Activated naive CD4-positive, alpha-beta T cell treated with anti-CD3 and anti-CD28 coated beads, Interleukin-2, amount 50 U/mL, for 72 hours (primary cell): ENCODE data around the gene RAB35. TPM values are rescaled to one million over a fixed set of nuclear protein-coding genes. Genes with fewer than 3 reads are reported as not detected.

Experiments
- ATAC-seq, 2 donors: fragments of 150-1000 bp; cut with Tn5 transposase; 2 replicates each; pipeline ENCODE4 v1.10.0; 2021; ENCODE audit warnings: mild to moderate bottlenecking in 2 of 2, moderate library complexity in 2 of 2
- DNase-seq, 2 donors: peaks; one replicate each; pipeline ENCODE4 v3.0.0; 2021 to 2022; ENCODE audit warnings: low spot score in 2 of 2
- H3K27ac Mint-ChIP-seq, 2 donors: one replicate each; pipeline ENCODE4 v1.8.0; 2022; ENCODE audit warnings: mild to moderate bottlenecking in 2 of 2, mixed read lengths in 2 of 2
- H3K36me3 Mint-ChIP-seq, 2 donors: one replicate each; pipeline ENCODE4 v1.8.0; 2022; ENCODE audit warnings: mixed read lengths in 2 of 2
- H3K9me3 Mint-ChIP-seq, 2 donors: one replicate each; pipeline ENCODE4 v1.8.0; 2022; ENCODE audit warnings: mixed read lengths in 2 of 2
- total RNA-seq, 2 donors: library from RNA; stranded (reverse); gene quantifications; one replicate each; pipeline ENCODE4 v1.2.3, GENCODE V29; 2022

The RAB35 gene
- total RNA-seq, 2 donors from 2014 or later, result 38.7 to 59.6 TPM

GRCh38 chr12:120099738-120100137 lies 16.8 kb downstream of the RAB35 start:
- peak overlapping the region; percentile 76 to 77 for H3K27ac Mint-ChIP-seq
- ATAC-seq (no peak), DNase-seq (no peak)
- H3K36me3 Mint-ChIP-seq, result no peaks in the 10 kb centered on the region
- no peaks in the 10 kb centered on the region for H3K9me3 Mint-ChIP-seq

DNA sequence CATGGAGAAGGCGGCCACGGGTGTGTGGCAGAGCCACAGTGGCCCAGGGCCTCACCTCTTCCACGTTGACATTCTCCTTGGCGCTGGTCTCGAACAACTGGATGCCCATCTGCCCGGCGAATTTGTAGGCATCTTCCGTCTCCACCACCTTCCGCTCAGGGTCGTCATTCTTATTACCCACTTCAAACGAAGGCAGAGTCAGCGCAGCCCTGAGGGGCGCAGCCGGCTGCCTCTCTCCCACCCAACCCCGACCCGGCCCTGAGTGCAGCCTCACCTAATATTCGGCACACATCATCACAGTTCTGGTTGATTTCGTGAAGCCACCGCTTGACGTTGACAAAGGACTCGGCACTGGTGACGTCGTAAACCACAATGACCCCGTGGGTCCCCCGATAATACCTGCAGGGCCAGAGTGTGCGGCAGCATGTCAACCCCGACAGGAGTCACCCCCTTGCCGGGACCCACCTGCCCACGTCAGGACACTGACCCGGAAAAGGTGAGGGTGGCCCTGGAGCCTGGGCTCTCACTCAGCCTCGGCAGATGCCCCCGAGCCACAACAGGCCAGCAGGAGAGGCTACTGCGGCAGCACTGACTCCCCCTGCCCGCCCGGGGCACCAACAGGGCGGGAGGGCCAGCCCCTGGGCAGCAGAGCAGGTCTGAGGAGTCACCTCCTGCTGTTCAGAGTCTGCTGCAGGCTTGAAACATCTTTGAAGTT lies 17.6 kb downstream of the RAB35 start:
- peak overlapping the region in 1 of 2 donors; percentile 76 for H3K27ac Mint-ChIP-seq
- H3K9me3 Mint-ChIP-seq, result no peaks in the 10 kb centered on the region
- ATAC-seq (no peak), DNase-seq (no peak)
- H3K36me3 Mint-ChIP-seq, result no peaks in the 10 kb centered on the region

DNA sequence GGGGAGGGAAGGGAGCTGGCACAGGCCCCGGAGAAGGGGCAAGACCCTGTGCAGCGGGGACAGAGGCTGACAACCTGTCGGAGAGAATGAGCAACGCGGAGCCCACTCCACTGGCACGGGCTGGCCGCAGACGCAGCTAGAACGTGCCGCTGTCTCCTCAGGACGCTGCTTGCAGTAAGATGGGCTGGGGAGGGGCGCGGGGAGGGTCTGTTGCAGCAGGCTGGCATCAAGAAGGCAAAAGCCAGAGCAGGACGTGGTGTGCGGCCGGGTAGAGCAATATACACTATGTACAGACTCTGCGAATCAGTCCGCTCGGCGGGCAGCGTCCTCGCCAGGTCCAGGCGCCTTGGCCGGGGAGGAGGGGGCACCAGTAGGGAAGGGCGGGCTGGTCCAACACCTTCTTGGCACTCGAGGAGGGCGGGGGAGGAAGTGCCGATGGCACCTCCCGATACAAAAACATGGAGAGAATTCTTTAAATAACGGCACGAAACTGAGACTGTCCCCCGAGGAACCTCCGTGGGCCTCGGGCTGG lies 19.8 kb downstream of the RAB35 start:
- no peaks in the 10 kb centered on the region for H3K36me3 Mint-ChIP-seq
- peak overlapping the region; percentile 44 to 92 for H3K27ac Mint-ChIP-seq
- DNase-seq, result no peak

DNA sequence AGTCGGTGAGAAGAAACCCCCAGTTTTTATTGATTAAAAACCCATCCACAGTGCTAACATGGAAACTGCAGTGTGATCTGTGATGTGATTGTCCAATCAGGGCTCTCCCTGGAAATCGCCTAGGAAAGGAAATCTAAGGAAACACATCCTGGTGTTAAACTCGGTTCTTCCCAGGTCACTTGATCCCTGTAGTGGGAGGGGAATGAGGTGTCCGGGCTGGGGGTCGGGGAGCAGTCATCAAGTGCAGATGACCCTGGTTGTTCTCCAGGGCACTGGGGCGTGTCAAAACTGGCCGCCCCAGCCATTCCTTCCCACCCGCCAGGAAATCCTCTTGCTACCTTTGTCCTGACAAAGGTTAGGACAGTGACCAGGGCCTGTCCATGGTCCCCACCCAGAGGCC lies 20.8 kb downstream of the RAB35 start:
- H3K36me3 Mint-ChIP-seq, result peaks cover 0 to 6% of the 10 kb centered on the region in 2 donors
- ATAC-seq, result no peak
- no peaks in the 10 kb centered on the region for H3K9me3 Mint-ChIP-seq
- no peak overlapping the region for H3K27ac Mint-ChIP-seq
- no peak for DNase-seq

More for the DNA sequence above, 19.8 kb downstream of the RAB35 start:
- ATAC-seq, result no peak
- H3K9me3 Mint-ChIP-seq, result no peaks in the 10 kb centered on the region

GRCh38 chr12:120095331-120095730 lies 21.2 kb downstream of the RAB35 start:
- Mint-ChIP-seq H3K36me3 (peaks cover 0 to 9% of the 10 kb centered on the region in 2 donors), H3K9me3 (no peaks in the 10 kb centered on the region), H3K27ac (no peak overlapping the region)
- DNase-seq (no peak), ATAC-seq (no peak)

GRCh38 chr12:120094485-120094884 lies 22.1 kb downstream of the RAB35 start:
- ATAC-seq (no peak), DNase-seq (no peak)
- Mint-ChIP-seq H3K9me3 (no peaks in the 10 kb centered on the region), H3K36me3 (peaks cover 0 to 9% of the 10 kb centered on the region in 2 donors), H3K27ac (peak overlapping the region; percentile 64 to 92)

GRCh38 chr12:120093592-120094355 lies 22.8 kb downstream of the RAB35 start:
- no peaks in the 10 kb centered on the region for H3K9me3 Mint-ChIP-seq
- ATAC-seq, result peak; percentile 8 to 10
- H3K27ac Mint-ChIP-seq, result peak overlapping the region; percentile 64 to 90
- DNase-seq, result no peak
- H3K36me3 Mint-ChIP-seq, result peaks cover 0 to 14% of the 10 kb centered on the region in 2 donors

DNA sequence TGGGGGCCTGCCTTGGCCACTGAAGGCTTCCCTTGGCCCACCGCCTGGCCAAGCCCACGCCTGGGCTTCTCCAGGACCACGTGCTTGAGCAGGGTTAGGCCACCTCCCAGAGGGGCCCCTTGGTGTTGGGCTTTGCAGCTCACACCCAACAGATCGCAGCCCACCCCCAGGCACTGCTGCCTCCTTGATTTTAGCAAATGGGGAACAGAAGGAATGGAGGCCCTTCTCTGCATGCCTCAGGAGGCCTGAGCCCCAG lies 23.3 kb downstream of the RAB35 start:
- H3K9me3 Mint-ChIP-seq, result no peaks in the 10 kb centered on the region

DNA sequence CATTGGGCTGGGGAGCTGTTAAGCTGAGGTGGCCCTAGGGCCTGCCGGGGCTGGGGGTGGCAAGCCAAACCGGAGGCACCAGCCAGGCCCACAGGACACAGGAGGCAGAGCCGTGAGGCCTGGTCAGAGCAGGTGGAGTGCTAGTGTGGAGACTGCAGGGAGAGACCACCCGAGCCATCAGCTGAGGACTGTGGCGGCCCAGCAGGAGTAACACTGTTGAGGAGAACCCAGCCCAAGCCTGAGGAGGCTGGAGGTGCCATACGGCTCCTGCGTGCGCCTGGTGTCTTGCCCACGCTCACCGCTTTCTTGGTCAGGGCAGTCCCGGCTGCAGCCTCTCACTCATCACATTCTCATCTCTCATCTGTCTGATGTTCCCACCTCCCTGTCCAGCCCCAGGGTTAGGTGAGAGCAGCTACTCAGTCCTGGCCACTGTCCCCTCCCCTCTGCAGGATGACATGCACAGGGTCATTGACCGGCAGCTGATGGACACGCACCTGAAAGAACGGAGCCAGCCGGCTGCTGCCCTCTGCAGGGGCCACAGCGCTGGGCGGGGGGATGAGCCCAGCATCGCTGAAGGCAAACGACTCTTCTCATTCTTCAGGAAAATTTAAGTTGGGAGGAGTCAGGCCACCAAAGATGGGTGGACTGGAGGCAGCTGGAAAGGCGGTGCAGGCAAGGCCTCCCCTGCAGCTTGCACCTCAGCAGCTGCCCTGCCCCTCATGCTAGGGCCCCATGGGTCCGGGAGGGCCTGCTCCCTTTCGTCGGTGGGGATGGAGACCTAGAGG lies 23.8 kb downstream of the RAB35 start:
- Mint-ChIP-seq H3K27ac (peak overlapping the region; percentile 64 to 82), H3K9me3 (no peaks in the 10 kb centered on the region), H3K36me3 (peaks cover 0 to 14% of the 10 kb centered on the region in 2 donors)
- DNase-seq (no peak), ATAC-seq (peak in 1 of 2 donors; percentile 7)

More for the DNA sequence above, 23.3 kb downstream of the RAB35 start:
- Mint-ChIP-seq H3K27ac (peak overlapping the region in 1 of 2 donors; percentile 64), H3K36me3 (peaks cover 0 to 14% of the 10 kb centered on the region in 2 donors)
- ATAC-seq (peak; percentile 2 to 11), DNase-seq (no peak)

GRCh38 chr12:120091371-120092090 lies 25.0 kb downstream of the RAB35 start:
- Mint-ChIP-seq H3K36me3 (peaks cover 0 to 14% of the 10 kb centered on the region in 2 donors), H3K27ac (peak overlapping the region; percentile 64 to 90), H3K9me3 (no peaks in the 10 kb centered on the region)
- ATAC-seq, result no peak
- no peak for DNase-seq

GRCh38 chr12:120090626-120091295 lies 25.8 kb downstream of the RAB35 start:
- Mint-ChIP-seq H3K27ac (peak overlapping the region; percentile 64 to 89), H3K36me3 (peaks cover 0 to 14% of the 10 kb centered on the region in 2 donors), H3K9me3 (no peaks in the 10 kb centered on the region)
- ATAC-seq (no peak), DNase-seq (no peak)

DNA sequence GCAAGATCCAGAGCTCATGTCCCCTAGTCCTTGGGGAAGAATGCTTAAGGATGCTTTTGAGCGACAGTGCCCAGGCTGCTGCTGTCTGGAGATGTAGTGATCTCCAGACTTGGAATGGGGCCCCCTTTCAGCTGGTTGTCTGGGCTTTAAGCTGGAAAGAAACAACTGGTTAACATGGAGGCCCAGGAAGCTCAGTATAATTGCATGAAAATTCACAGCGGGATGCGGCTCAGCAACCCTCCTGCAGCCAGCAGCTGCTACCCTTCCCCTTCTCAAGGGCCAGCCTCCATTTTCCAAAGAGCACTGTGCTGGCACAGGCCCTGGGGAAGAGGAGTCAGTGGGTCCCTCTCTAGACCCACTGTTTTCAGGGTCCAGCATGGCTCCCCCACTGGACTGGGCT lies 26.3 kb downstream of the RAB35 start:
- ATAC-seq (no peak), DNase-seq (no peak)
- Mint-ChIP-seq H3K27ac (no peak overlapping the region), H3K9me3 (no peaks in the 10 kb centered on the region), H3K36me3 (peaks cover 0 to 14% of the 10 kb centered on the region in 2 donors)

DNA sequence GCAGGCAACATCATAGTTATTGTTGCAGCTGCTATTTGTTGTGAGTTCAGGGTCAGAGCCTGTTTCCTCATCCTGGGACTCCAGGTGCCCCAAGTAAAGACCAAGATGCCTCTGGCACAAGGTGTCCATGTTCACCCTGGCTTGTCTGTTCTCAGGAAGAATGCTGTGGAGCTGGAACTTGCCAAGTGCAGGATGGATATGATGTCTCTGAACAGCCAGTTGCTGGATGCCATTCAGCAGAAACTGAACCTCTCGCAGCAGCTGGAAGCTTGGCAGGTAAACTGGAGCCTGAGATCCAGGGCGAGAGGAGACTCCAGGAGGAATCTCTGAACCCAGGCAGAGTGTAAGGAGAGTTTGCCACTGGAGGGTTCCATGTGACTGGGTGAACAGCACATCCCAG lies 26.8 kb downstream of the RAB35 start:
- ATAC-seq, result no peak
- Mint-ChIP-seq H3K27ac (peak overlapping the region in 1 of 2 donors; percentile 22), H3K36me3 (peaks cover 3 to 14% of the 10 kb centered on the region in 2 donors), H3K9me3 (no peaks in the 10 kb centered on the region)
- no peak for DNase-seq

- no peak for DNase-seq
- ATAC-seq, result no peak
- Mint-ChIP-seq H3K9me3 (no peaks in the 10 kb centered on the region), H3K27ac (peak overlapping the region in 1 of 2 donors; percentile 7), H3K36me3 (peaks cover 10 to 14% of the 10 kb centered on the region in 2 donors)
Observed at GRCh38 chr12:120089105-120089504, 27.4 kb downstream of the RAB35 start.

GRCh38 chr12:120086801-120087621 lies 29.5 kb downstream of the RAB35 start:
- ATAC-seq (peak; percentile 95 to 96), DNase-seq (peak; percentile 100)
- Mint-ChIP-seq H3K36me3 (peaks cover 14 to 21% of the 10 kb centered on the region in 2 donors), H3K9me3 (no peaks in the 10 kb centered on the region), H3K27ac (peak overlapping the region; percentile 71 to 87)
